Fibroblast of mammary gland (primary cell): ENCODE measurements around the gene DAP.
"Not testable (repeated sequence)": the region's sequence is repeated elsewhere in the genome, so short reads cannot be mapped to it uniquely, and the experiment has no call there.

Experiments used
- DNase-seq: peaks from one replicate; pipeline ENCODE4 v3.0.0-alpha.2; 2010; ENCODE audit warnings: low read depth
- H3K4me3 ChIP-seq: 2 replicates; pipeline ENCODE4 v1.5.1; 2011; ENCODE audit warnings: low read depth, mild to moderate bottlenecking, low read length, moderate library complexity; ENCODE audit not compliant: control insufficient read depth
- TF ChIP-seq, protein P1 (sequence below): conservative IDR thresholded peaks from 2 replicates; pipeline ENCODE4 v1.5.1; 2011; ENCODE audit warnings: low read depth, low read length, inconsistent platforms; ENCODE audit not compliant: control insufficient read depth, insufficient read depth

Gene DAP

GRCh38 chr5:10667431-10668057, 93.5 kb downstream of the DAP start:
- TF ChIP-seq, protein P1, sequence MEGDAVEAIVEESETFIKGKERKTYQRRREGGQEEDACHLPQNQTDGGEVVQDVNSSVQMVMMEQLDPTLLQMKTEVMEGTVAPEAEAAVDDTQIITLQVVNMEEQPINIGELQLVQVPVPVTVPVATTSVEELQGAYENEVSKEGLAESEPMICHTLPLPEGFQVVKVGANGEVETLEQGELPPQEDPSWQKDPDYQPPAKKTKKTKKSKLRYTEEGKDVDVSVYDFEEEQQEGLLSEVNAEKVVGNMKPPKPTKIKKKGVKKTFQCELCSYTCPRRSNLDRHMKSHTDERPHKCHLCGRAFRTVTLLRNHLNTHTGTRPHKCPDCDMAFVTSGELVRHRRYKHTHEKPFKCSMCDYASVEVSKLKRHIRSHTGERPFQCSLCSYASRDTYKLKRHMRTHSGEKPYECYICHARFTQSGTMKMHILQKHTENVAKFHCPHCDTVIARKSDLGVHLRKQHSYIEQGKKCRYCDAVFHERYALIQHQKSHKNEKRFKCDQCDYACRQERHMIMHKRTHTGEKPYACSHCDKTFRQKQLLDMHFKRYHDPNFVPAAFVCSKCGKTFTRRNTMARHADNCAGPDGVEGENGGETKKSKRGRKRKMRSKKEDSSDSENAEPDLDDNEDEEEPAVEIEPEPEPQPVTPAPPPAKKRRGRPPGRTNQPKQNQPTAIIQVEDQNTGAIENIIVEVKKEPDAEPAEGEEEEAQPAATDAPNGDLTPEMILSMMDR, result no peak
- H3K4me3 ChIP-seq, result no peak overlapping the region
- no peak for DNase-seq

- no peak overlapping the region for H3K4me3 ChIP-seq
- TF ChIP-seq, protein P1, result no peak
- DNase-seq, result no peak
Observed at GRCh38 chr5:10666531-10667299, 94.3 kb downstream of the DAP start.

GRCh38 chr5:10665799-10666198, 95.2 kb downstream of the DAP start:
- H3K4me3 ChIP-seq, result no peak overlapping the region
- TF ChIP-seq, protein P1, result no peak
- no peak for DNase-seq

GRCh38 chr5:10664180-10664769, 96.8 kb downstream of the DAP start:
- peak; percentile 56 for DNase-seq
- not testable (repeated sequence) for H3K4me3 ChIP-seq

- TF ChIP-seq, protein P1, result no peak
- DNase-seq, result peak; percentile 64
Observed at GRCh38 chr5:10663489-10664179, 97.4 kb downstream of the DAP start.

GRCh38 chr5:10662661-10663488, 98.2 kb downstream of the DAP start:
- TF ChIP-seq, protein P1, result no peak
- no peak for DNase-seq
- H3K4me3 ChIP-seq, result no peak overlapping the region

More at GRCh38 chr5:10663489-10664179, 97.4 kb downstream of the DAP start:
- H3K4me3 ChIP-seq, result no peak overlapping the region
